ENCODE measurements around the gene GATA5. TPM values are rescaled to one million over a fixed set of nuclear protein-coding genes. Genes with fewer than 3 reads are reported as not detected.

The GATA5 gene
- polyA plus RNA-seq, 12 donors = 0.06 to 0.25 (median 0.09) TPM; not detected in 6

- DNase-seq = no peak
Measured at GRCh38 chr20:62455929-62456328, 19.9 kb downstream of the GATA5 start.

- no peak for DNase-seq
Measured at GRCh38 chr20:62454904-62455636, 20.7 kb downstream of the GATA5 start.

GRCh38 chr20:62453186-62453808 lies 22.5 kb downstream of the GATA5 start:
- DNase-seq = no peak

- no peak for DNase-seq
Measured at GRCh38 chr20:62452475-62453095, 23.2 kb downstream of the GATA5 start.

- DNase-seq = no peak
Measured at GRCh38 chr20:62451970-62452369, 23.8 kb downstream of the GATA5 start.

GRCh38 chr20:62451156-62451767 lies 24.5 kb downstream of the GATA5 start:
- DNase-seq = no peak

- DNase-seq = no peak
Measured at GRCh38 chr20:62449951-62450691, 25.7 kb downstream of the GATA5 start.

- no peak for DNase-seq
Measured at GRCh38 chr20:62448788-62449187, 27.0 kb downstream of the GATA5 start.

- no peak for DNase-seq
Measured at GRCh38 chr20:62448038-62448437, 27.8 kb downstream of the GATA5 start.

GRCh38 chr20:62446888-62447869 lies 28.6 kb downstream of the GATA5 start:
- DNase-seq = no peak

GRCh38 chr20:62446481-62446880 lies 29.3 kb downstream of the GATA5 start:
- DNase-seq = no peak

- no peak for DNase-seq
Measured at GRCh38 chr20:62445553-62446340, 30.0 kb downstream of the GATA5 start.

GRCh38 chr20:62444286-62444685 lies 31.5 kb downstream of the GATA5 start:
- DNase-seq = no peak

- DNase-seq = no peak
Measured at GRCh38 chr20:62441987-62442539, 33.7 kb downstream of the GATA5 start.

- no peak for DNase-seq
Measured at GRCh38 chr20:62439218-62439617, 36.6 kb downstream of the GATA5 start.

- DNase-seq = peak; percentile 33
Measured at GRCh38 chr20:62437927-62438326, 37.9 kb downstream of the GATA5 start.

- no peak for DNase-seq
Measured at GRCh38 chr20:62437496-62437895, 38.3 kb downstream of the GATA5 start.

- DNase-seq = no peak
Measured at GRCh38 chr20:62436692-62437091, 39.1 kb downstream of the GATA5 start.

Data from muscle of arm (tissue), 12 donors.